H1 (cell line): ENCODE measurements around the gene C11orf54. TPM values are rescaled to one million over a fixed set of nuclear protein-coding genes. Genes with fewer than 3 reads are reported as not detected.

ENCODE experiments used
- CTCF ChIA-PET: fragments of 300-600 bp; sonication (Branson Sonifier 250); formaldehyde crosslinking; loops from one replicate; lab custom pipeline; 2021; ENCODE audit not compliant: partially characterized antibody; lab: Charles Lee
- POLR2A ChIA-PET: fragments of 300-600 bp; sonication (Branson Sonifier 250); formaldehyde crosslinking; loops from one replicate; lab custom pipeline; 2021; ENCODE audit warnings: inconsistent platforms; ENCODE audit not compliant: partially characterized antibody; lab: Charles Lee
- DNase-seq, 2 experiments: peaks; one replicate each; pipeline versions ENCODE4 v3.0.0 to v3.0.0-alpha.2; 2010 to 2022; ENCODE audit warnings: low spot score in 2 of 2, low read depth in 1 of 2, mixed read lengths in 1 of 2
- FAIRE-seq: peaks from 2 replicates; lab custom pipeline; 2011; peaks lifted over from hg19 to GRCh38; lab: Jason Lieb, UNC
- H2AFZ ChIP-seq: 2 replicates; pipeline ENCODE4 v1.8.1; 2012; ENCODE audit warnings: low read length, inconsistent platforms
- H2AK5ac ChIP-seq: 2 replicates; pipeline ENCODE4 v1.6.1; 2013; ENCODE audit warnings: low read depth, low read length
- H2BK120ac ChIP-seq: replicated peaks from 2 replicates; pipeline ENCODE3; 2013; ENCODE audit warnings: low read depth, low read length, inconsistent platforms
- H2BK12ac ChIP-seq: 2 replicates; pipeline ENCODE4 v1.6.1; 2013; ENCODE audit warnings: low read depth, low read length
- H2BK15ac ChIP-seq: 2 replicates; pipeline ENCODE4 v1.6.1; 2013; ENCODE audit warnings: low read length
- H2BK20ac ChIP-seq: 2 replicates; pipeline ENCODE4 v1.6.1; 2013; ENCODE audit warnings: low read length
- H2BK5ac ChIP-seq: 2 replicates; pipeline ENCODE4 v1.6.1; 2013; ENCODE audit warnings: low read depth, low read length
- H3K14ac ChIP-seq: 2 replicates; pipeline ENCODE4 v1.6.1; 2013; ENCODE audit warnings: inconsistent platforms; ENCODE audit not compliant: insufficient read length
- H3K18ac ChIP-seq: 2 replicates; pipeline ENCODE4 v1.6.1; 2013; ENCODE audit warnings: low read length; ENCODE audit errors: extremely low read depth
- H3K23ac ChIP-seq: 2 replicates; pipeline ENCODE4 v1.6.1; 2013; ENCODE audit warnings: inconsistent platforms; ENCODE audit not compliant: insufficient read length
- H3K23me2 ChIP-seq: 2 replicates; pipeline ENCODE4 v1.6.1; 2013; ENCODE audit warnings: low read depth, low read length
- H3K27ac ChIP-seq: 2 replicates; pipeline ENCODE4 v1.6.1; 2011; ENCODE audit warnings: low read depth, low read length, inconsistent platforms
- H3K27me3 ChIP-seq, 4 experiments: replicated peaks in 1 of 4; 1 replicate in 1 of 4; 2 replicates in 3 of 4; pipeline versions ENCODE4 v1.6.1 to v1.8.1; 2011 to 2013; ENCODE audit warnings: low read length in 3 of 4, mild to moderate bottlenecking in 3 of 4, inconsistent platforms in 2 of 4, mixed read lengths in 2 of 4, moderate library complexity in 1 of 4; ENCODE audit not compliant: control insufficient read depth in 3 of 4, insufficient read depth in 3 of 4; ENCODE audit errors: extremely low read depth in 1 of 4
- H3K36me3 ChIP-seq, 4 experiments: 2 replicates each; pipeline versions ENCODE4 v1.6.1 to v1.8.1; 2011 to 2013; ENCODE audit warnings: mild to moderate bottlenecking in 4 of 4, low read length in 3 of 4, moderate library complexity in 2 of 4, control low read depth in 1 of 4, inconsistent platforms in 1 of 4; ENCODE audit not compliant: insufficient read depth in 4 of 4, control insufficient read depth in 2 of 4
- H3K4ac ChIP-seq: replicated peaks from 2 replicates; pipeline ENCODE3; 2013; ENCODE audit warnings: low read length, low read depth, mixed read lengths, inconsistent platforms; ENCODE audit not compliant: insufficient read length
- H3K4me1 ChIP-seq, 4 experiments: replicated peaks in 1 of 4; 1 replicate in 1 of 4; 2 replicates in 3 of 4; pipeline versions ENCODE4 v1.6.1 to v1.8.1; 2011 to 2013; ENCODE audit warnings: low read length in 3 of 4, inconsistent platforms in 2 of 4, mixed read lengths in 1 of 4; ENCODE audit not compliant: insufficient read depth in 4 of 4, control insufficient read depth in 3 of 4
- H3K4me2 ChIP-seq, 2 experiments: 2 replicates each; pipeline versions ENCODE4 v1.6.1 to v1.8.1; 2011 to 2013; ENCODE audit warnings: low read depth in 2 of 2, low read length in 2 of 2, control low read depth in 1 of 2, inconsistent platforms in 1 of 2, mild to moderate bottlenecking in 1 of 2; ENCODE audit not compliant: insufficient read depth in 1 of 2
- H3K4me3 ChIP-seq, 4 experiments: fragments of 200-600, 300-600 bp in 1 of 4; sonication (generic), shearing (Covaris generic), sonication (Bioruptor Twin) in 1 of 4; 2 replicates each; pipeline versions ENCODE4 v1.5.1 to v1.8.1; 2011 to 2016; ENCODE audit warnings: low read length in 4 of 4, low read depth in 3 of 4, control low read depth in 2 of 4, inconsistent platforms in 2 of 4, mild to moderate bottlenecking in 2 of 4, mixed read lengths in 1 of 4, moderate library complexity in 1 of 4; ENCODE audit not compliant: insufficient read depth in 2 of 4; ENCODE audit errors: extremely low read depth in 1 of 4
- H3K56ac ChIP-seq: replicated peaks from 2 replicates; pipeline ENCODE3; 2013; ENCODE audit warnings: low read depth, mild to moderate bottlenecking, mixed read lengths, low read length, inconsistent platforms; ENCODE audit not compliant: insufficient read length
- H3K79me1 ChIP-seq: 2 replicates; pipeline ENCODE4 v1.6.1; 2013; ENCODE audit warnings: low read depth, low read length, control low read depth
- H3K79me2 ChIP-seq, 2 experiments: 2 replicates each; pipeline versions ENCODE4 v1.6.1 to v1.8.1; 2012 to 2013; ENCODE audit warnings: low read length in 2 of 2, mild to moderate bottlenecking in 2 of 2, inconsistent platforms in 1 of 2; ENCODE audit not compliant: insufficient read depth in 2 of 2, control insufficient read depth in 1 of 2
- H3K9ac ChIP-seq, 4 experiments: replicated peaks in 1 of 4; 1 replicate in 1 of 4; 2 replicates in 3 of 4; pipeline versions ENCODE4 v1.6.1 to v1.8.1; 2011 to 2013; ENCODE audit warnings: low read depth in 3 of 4, low read length in 3 of 4, control low read depth in 2 of 4, mild to moderate bottlenecking in 2 of 4, moderate library complexity in 2 of 4, inconsistent platforms in 1 of 4; ENCODE audit errors: extremely low read depth in 1 of 4
- H3K9me3 ChIP-seq, 2 experiments: 2 replicates each; pipeline versions ENCODE4 v1.6.1 to v1.8.1; 2012 to 2013; ENCODE audit warnings: mild to moderate bottlenecking in 2 of 2, moderate library complexity in 2 of 2, control low read depth in 1 of 2, inconsistent platforms in 1 of 2, low read depth in 1 of 2, low read length in 1 of 2, mixed read lengths in 1 of 2; ENCODE audit not compliant: insufficient read depth in 2 of 2
- H4K20me1 ChIP-seq, 2 experiments: replicated peaks in 1 of 2; 2 replicates each; pipeline versions ENCODE3 to v1.8.1; 2011 to 2013; ENCODE audit warnings: inconsistent platforms in 2 of 2, low read length in 2 of 2, mild to moderate bottlenecking in 1 of 2; ENCODE audit not compliant: insufficient read depth in 2 of 2, control insufficient read depth in 1 of 2
- H4K5ac ChIP-seq: 2 replicates; pipeline ENCODE4 v1.6.1; 2013; ENCODE audit warnings: low read length, low read depth, mixed read lengths, inconsistent platforms; ENCODE audit not compliant: insufficient read length
- H4K8ac ChIP-seq: 2 replicates; pipeline ENCODE4 v1.8.0; 2013; ENCODE audit warnings: mild to moderate bottlenecking, moderate library complexity, low read length, inconsistent platforms; ENCODE audit not compliant: insufficient read depth; ENCODE audit errors: extremely low read depth
- H4K91ac ChIP-seq: replicated peaks from 2 replicates; pipeline ENCODE3; 2013; ENCODE audit warnings: low read length, mixed read lengths, inconsistent platforms; ENCODE audit not compliant: insufficient read length
- RFX5 ChIP-seq: IDR thresholded peaks from 2 replicates; pipeline ENCODE4 v1.6.1; 2011; ENCODE audit warnings: low read depth, low read length, improper control_type of control experiment, borderline replicate concordance
- RXRA ChIP-seq: IDR thresholded peaks from 2 replicates; pipeline ENCODE4 v1.6.1; 2011; ENCODE audit warnings: low read depth, mild to moderate bottlenecking, low read length, moderate library complexity; ENCODE audit not compliant: insufficient read depth
- SRF ChIP-seq: IDR thresholded peaks from 2 replicates; pipeline ENCODE4 v1.6.1; 2011; ENCODE audit warnings: mild to moderate bottlenecking, low read depth, low read length, moderate library complexity
- USF2 ChIP-seq: IDR thresholded peaks from 2 replicates; pipeline ENCODE4 v1.6.1; 2011; ENCODE audit warnings: low read length, improper control_type of control experiment
- WGBS, 2 experiments: shearing (Covaris generic) in 1 of 2; methylation state at CpG; one replicate each; pipeline versions ENCODE4 v1.1.6 to v1.1.7; 2013 to 2015; ENCODE audit warnings: low lambda C conversion rate in 2 of 2, mixed read lengths in 2 of 2, inconsistent platforms in 1 of 2, low coverage in 1 of 2, missing lambda C conversion rate in 1 of 2; ENCODE audit not compliant: insufficient replicate concordance in 2 of 2, insufficient coverage in 1 of 2, insufficient read length in 1 of 2; ENCODE audit errors: extremely low coverage in 1 of 2, missing lambda C conversion rate in 1 of 2; 5-methylcytosine and 5-hydroxymethylcytosine counted together
- polyA plus RNA-seq, 7 experiments: library from polyadenylated mRNA; depleted of rRNA in 3 of 7; stranded (reverse) in 5 of 7; unstranded in 2 of 7; fragments of >200 nt in 5 of 7; fragments of 200-250 nt in 2 of 7; gene quantifications; 1 replicate in 5 of 7; 2 replicates in 1 of 7; 4 replicates in 1 of 7; pipeline versions ENCODE4 v1.2.1 to v1.2.3, GENCODE V29; 2011 to 2013; ENCODE audit warnings: missing spikeins in 2 of 7, mixed read lengths in 2 of 7
- total RNA-seq: library from RNA; stranded (reverse); fragmentation: NEBNext Ultra II Directional; extraction: Animal tissue kit (Norgen Biotek cat#: 25700); gene quantifications from 2 replicates; pipeline ENCODE4 v1.2.1, GENCODE V29; 2021

The C11orf54 gene
- total and polyA plus RNA-seq, 2 of the 8 experiments (the other 6 are each of a cell fraction or from before 2014, with no cell fraction given), result 14.7 to 24.5 TPM

GRCh38 chr11:93773045-93773477 is 31.6 kb downstream of the C11orf54 start:
- FAIRE-seq (no peak), DNase-seq (peak in 1 of 2 experiments; percentile 65)
- no peak overlapping the region for H3K18ac ChIP-seq
- TF ChIP-seq RFX5 (no peak), USF2 (no peak), RXRA (0 out of 2 replicates have a peak, but pooled peaks have one; percentile 35), SRF (no peak)
- H3K9me3 ChIP-seq, result no peaks in the 10 kb centered on the region
- no peak overlapping the region for H2BK12ac ChIP-seq
- H4K91ac ChIP-seq, result no peak overlapping the region
- H2BK5ac ChIP-seq, result no peak overlapping the region
- H3K56ac ChIP-seq, result no peak overlapping the region
- no peak overlapping the region for H3K4me2 ChIP-seq
- no peaks in the 10 kb centered on the region for H3K79me2 ChIP-seq
- H3K36me3 ChIP-seq, result no peaks in the 10 kb centered on the region
- CTCF ChIA-PET, result interaction anchor here (1.4 to 3.4 kb wide), 4 partner anchors 7 to 14 kb away, joined by 3 to 13 read pairs (median 10); partner anchors contain the start of gene MED17
- no peaks in the 10 kb centered on the region for H3K79me1 ChIP-seq
- H3K23me2 ChIP-seq, result peaks cover 2% of the 10 kb centered on the region; the same call in 1 of the 2 replicates
- WGBS, 2 experiments, result 82% methylated on average over 3 of the region's 3 CpGs; no CpG with 5 or more reads in 1 of the 2 experiments
- H2AFZ ChIP-seq, result no peak overlapping the region
- H3K9ac ChIP-seq, result no peak overlapping the region
- H2BK20ac ChIP-seq, result no peak overlapping the region
- H3K14ac ChIP-seq, result no peak overlapping the region
- no peak overlapping the region for H2AK5ac ChIP-seq
- no peaks in the 10 kb centered on the region for H3K27me3 ChIP-seq
- no peak overlapping the region for H2BK120ac ChIP-seq
- no peak overlapping the region for H3K4me3 ChIP-seq
- H3K27ac ChIP-seq, result no peak overlapping the region
- no peak overlapping the region for H2BK15ac ChIP-seq
- H3K23ac ChIP-seq, result no peak overlapping the region
- no peak overlapping the region for H3K4ac ChIP-seq
- POLR2A ChIA-PET, result interaction anchor here (0.6 to 9.4 kb wide), 7 partner anchors 8 to 703 kb away, joined by 3 to 88 read pairs (median 4); partner anchors contain the start of genes C11orf54, MED17 and TAF1D
- H4K8ac ChIP-seq, result no peak overlapping the region
- no peak overlapping the region for H4K5ac ChIP-seq
- no peaks in the 10 kb centered on the region; a peak in 2 of 7 replicates for H3K4me1 ChIP-seq
- H4K20me1 ChIP-seq, result peaks cover 1 to 3% of the 10 kb centered on the region in 2 experiments
